GM10266 (cell line): Measurements from ENCODE around the gene CBX1.

Source experiments
- DNase-seq: peaks from one replicate; pipeline ENCODE4 v3.0.0; 2012; ENCODE audit errors: extremely low spot score
- TF ChIP-seq, protein P1 (sequence below): IDR thresholded peaks from 2 replicates; pipeline ENCODE4 v1.5.1; 2012; ENCODE audit warnings: mild to moderate bottlenecking, low read depth; ENCODE audit not compliant: control insufficient read depth, insufficient read depth; ENCODE audit errors: missing control alignments

Gene CBX1

DNA sequence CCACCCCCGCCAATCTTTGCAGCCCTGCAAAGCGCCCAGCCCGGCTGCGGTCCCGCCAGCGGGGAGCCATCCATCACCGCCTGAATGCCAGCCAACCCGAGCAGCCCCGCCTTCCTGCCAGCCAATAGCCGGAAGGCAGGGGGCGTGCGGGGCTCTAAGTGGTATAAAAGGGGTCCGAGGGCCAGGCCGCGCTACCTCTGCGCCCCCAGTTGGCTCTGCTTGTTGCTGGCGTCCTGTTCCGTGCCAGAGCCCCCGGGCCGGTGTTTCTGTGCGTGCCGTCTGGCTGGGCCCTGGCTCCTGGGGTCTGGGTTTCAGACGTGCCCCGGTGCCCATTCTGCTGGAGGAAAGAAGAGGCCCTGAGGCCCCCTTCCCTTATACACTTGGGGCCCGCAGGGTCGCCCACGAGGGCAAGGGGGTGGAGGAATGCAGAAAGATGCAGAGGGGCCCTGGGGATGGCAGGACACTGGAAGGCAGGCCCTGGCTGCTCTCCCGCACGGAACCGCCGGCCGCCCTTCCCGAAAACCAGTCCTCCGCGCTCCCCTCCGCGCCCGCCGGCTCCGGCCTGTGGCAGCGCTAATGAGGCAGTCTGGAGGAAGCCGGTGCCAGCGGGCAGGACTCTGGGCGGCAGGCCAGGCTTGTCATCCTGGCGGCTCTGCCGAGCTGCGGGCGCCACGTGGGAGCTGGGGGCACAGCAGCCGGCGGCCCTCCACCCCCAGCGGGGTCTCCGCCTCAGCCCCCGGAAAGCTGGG, 77.7 kb downstream of the CBX1 start:
- TF ChIP-seq, protein P1, sequence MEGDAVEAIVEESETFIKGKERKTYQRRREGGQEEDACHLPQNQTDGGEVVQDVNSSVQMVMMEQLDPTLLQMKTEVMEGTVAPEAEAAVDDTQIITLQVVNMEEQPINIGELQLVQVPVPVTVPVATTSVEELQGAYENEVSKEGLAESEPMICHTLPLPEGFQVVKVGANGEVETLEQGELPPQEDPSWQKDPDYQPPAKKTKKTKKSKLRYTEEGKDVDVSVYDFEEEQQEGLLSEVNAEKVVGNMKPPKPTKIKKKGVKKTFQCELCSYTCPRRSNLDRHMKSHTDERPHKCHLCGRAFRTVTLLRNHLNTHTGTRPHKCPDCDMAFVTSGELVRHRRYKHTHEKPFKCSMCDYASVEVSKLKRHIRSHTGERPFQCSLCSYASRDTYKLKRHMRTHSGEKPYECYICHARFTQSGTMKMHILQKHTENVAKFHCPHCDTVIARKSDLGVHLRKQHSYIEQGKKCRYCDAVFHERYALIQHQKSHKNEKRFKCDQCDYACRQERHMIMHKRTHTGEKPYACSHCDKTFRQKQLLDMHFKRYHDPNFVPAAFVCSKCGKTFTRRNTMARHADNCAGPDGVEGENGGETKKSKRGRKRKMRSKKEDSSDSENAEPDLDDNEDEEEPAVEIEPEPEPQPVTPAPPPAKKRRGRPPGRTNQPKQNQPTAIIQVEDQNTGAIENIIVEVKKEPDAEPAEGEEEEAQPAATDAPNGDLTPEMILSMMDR: peak; percentile 10
- DNase-seq: no peak

DNA sequence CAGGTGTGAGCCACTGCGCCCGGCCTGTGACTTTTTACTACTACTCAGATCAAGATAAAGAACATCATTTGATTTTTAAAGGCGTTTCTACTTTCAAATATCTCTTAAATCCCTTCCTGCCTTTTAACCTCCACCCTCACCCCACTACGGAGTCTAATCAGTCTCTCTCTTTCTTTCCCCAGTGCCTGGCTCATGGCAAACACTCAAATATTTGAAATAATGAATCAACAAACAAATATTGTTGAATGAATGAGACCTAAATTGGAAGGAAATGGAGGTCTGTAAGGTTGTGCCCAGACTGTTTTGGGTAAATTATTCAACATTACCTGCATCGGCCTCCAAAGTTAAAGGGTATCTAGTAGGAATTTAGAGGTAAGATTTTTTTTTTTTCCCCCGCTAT, 78.4 kb downstream of the CBX1 start:
- no peak for DNase-seq
- TF ChIP-seq, protein P1: no peak

DNA sequence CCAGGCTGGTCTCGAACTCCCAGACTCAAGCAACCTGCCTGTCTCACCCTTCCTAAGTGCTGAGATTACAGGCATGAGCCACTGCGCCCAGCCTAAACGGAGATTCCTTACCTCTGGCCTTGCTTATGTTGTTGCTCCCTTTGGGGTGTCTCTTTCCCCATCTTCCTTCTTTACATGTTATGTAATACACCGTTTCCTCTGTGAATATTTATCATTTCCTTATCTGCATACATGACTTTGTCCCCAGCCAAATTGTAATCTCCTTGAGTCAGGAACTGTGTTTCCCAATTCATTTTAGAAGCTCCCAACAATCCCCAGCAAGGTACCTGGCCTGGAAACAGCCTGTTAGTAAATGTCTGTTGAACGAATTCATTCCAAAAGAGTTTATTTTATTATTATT, 79.3 kb downstream of the CBX1 start:
- DNase-seq: no peak
- TF ChIP-seq, protein P1: no peak
